Measurements from ENCODE around the gene RAI2.

Gene RAI2

DNA sequence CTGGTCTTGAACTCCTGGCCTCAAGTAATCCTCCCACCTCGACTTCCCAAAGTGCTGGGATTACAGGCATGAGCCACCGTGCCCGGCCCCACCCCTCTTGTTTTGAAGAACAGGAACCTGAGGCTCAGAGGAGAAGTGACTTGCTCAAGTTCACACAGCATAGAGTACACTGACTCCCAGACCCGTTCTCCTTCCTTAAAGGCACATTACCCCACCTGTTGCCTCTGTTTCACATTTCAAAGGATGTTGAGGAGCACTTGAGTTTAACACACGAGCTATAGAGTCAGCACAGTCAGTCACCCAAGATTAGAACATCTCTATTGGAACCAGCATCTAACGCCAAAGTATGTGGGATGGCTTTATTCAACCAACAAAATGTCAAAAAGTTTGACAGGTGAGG lies 51.1 kb downstream of the RAI2 start:
- H2AFZ ChIP-seq (ENCODE audit: low read depth, low read length): no peak overlapping the region
- H4K20me1 ChIP-seq (ENCODE audit: insufficient read depth, low read length): no peaks in the 10 kb centered on the region
- H3K36me3 ChIP-seq (replicated peaks; ENCODE audit: low read depth, low read length): no peaks in the 10 kb centered on the region
- H3K27me3 ChIP-seq (ENCODE audit: low read depth, low read length): no peaks in the 10 kb centered on the region
- H3K4me1 ChIP-seq (ENCODE audit: low read length): no peaks in the 10 kb centered on the region
- TF ChIP-seq EZH2phosphoT487 (IDR thresholded peaks at IDR 0.05; ENCODE audit: low read depth): no peak
- TF ChIP-seq, protein P1, sequence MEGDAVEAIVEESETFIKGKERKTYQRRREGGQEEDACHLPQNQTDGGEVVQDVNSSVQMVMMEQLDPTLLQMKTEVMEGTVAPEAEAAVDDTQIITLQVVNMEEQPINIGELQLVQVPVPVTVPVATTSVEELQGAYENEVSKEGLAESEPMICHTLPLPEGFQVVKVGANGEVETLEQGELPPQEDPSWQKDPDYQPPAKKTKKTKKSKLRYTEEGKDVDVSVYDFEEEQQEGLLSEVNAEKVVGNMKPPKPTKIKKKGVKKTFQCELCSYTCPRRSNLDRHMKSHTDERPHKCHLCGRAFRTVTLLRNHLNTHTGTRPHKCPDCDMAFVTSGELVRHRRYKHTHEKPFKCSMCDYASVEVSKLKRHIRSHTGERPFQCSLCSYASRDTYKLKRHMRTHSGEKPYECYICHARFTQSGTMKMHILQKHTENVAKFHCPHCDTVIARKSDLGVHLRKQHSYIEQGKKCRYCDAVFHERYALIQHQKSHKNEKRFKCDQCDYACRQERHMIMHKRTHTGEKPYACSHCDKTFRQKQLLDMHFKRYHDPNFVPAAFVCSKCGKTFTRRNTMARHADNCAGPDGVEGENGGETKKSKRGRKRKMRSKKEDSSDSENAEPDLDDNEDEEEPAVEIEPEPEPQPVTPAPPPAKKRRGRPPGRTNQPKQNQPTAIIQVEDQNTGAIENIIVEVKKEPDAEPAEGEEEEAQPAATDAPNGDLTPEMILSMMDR (IDR thresholded peaks at IDR 0.05; ENCODE audit: low read depth, low read length): no peak
- no peaks in the 10 kb centered on the region for H3K79me2 ChIP-seq (ENCODE audit: low read length)
- no peak overlapping the region for H3K9ac ChIP-seq (ENCODE audit: low read length)
- H3K4me2 ChIP-seq (ENCODE audit: low read length): no peak overlapping the region
- no peaks in the 10 kb centered on the region for H3K9me3 ChIP-seq (ENCODE audit: insufficient read depth, low read length)
- no peak overlapping the region for H3K4me3 ChIP-seq (ENCODE audit: low read length)
- no peak overlapping the region for H3K27ac ChIP-seq (ENCODE audit: low read length)

- no peaks in the 10 kb centered on the region for H3K79me2 ChIP-seq (ENCODE audit: low read length)
- no peaks in the 10 kb centered on the region for H4K20me1 ChIP-seq (ENCODE audit: insufficient read depth, low read length)
- H3K9ac ChIP-seq (ENCODE audit: low read length): no peak overlapping the region
- H3K36me3 ChIP-seq (replicated peaks; ENCODE audit: low read depth, low read length): no peaks in the 10 kb centered on the region
- TF ChIP-seq, protein P1 (IDR thresholded peaks at IDR 0.05; ENCODE audit: low read depth, low read length): no peak
- no peak for TF ChIP-seq EZH2phosphoT487 (IDR thresholded peaks at IDR 0.05; ENCODE audit: low read depth)
- H2AFZ ChIP-seq (ENCODE audit: low read depth, low read length): no peak overlapping the region
- no peak overlapping the region for H3K4me2 ChIP-seq (ENCODE audit: low read length)
- H3K27me3 ChIP-seq (ENCODE audit: low read depth, low read length): no peaks in the 10 kb centered on the region
- H3K4me1 ChIP-seq (ENCODE audit: low read length): no peaks in the 10 kb centered on the region
- no peak overlapping the region for H3K27ac ChIP-seq (ENCODE audit: low read length)
- no peak overlapping the region for H3K4me3 ChIP-seq (ENCODE audit: low read length)
- no peaks in the 10 kb centered on the region for H3K9me3 ChIP-seq (ENCODE audit: insufficient read depth, low read length)
These were observed 51.8 kb downstream of the RAI2 start for GRCh38 chrX:17809273-17809672.

GRCh38 chrX:17805120-17805519 lies 56.0 kb downstream of the RAI2 start:
- Histone ChIP-seq H3K4me1 (ENCODE audit: low read length) (no peaks in the 10 kb centered on the region), H2AFZ (ENCODE audit: low read depth, low read length) (no peak overlapping the region), H3K27me3 (ENCODE audit: low read depth, low read length) (no peaks in the 10 kb centered on the region), H3K4me2 (ENCODE audit: low read length) (no peak overlapping the region), H3K36me3 (replicated peaks; ENCODE audit: low read depth, low read length) (no peaks in the 10 kb centered on the region), H3K9me3 (ENCODE audit: insufficient read depth, low read length) (no peaks in the 10 kb centered on the region), H4K20me1 (ENCODE audit: insufficient read depth, low read length) (no peaks in the 10 kb centered on the region), H3K79me2 (ENCODE audit: low read length) (no peaks in the 10 kb centered on the region), H3K27ac (ENCODE audit: low read length) (no peak overlapping the region), H3K4me3 (ENCODE audit: low read length) (no peak overlapping the region), H3K9ac (ENCODE audit: low read length) (no peak overlapping the region)
- TF ChIP-seq, protein P1 (IDR thresholded peaks at IDR 0.05; ENCODE audit: low read depth, low read length): no peak
- TF ChIP-seq EZH2phosphoT487 (IDR thresholded peaks at IDR 0.05; ENCODE audit: low read depth): no peak

DNA sequence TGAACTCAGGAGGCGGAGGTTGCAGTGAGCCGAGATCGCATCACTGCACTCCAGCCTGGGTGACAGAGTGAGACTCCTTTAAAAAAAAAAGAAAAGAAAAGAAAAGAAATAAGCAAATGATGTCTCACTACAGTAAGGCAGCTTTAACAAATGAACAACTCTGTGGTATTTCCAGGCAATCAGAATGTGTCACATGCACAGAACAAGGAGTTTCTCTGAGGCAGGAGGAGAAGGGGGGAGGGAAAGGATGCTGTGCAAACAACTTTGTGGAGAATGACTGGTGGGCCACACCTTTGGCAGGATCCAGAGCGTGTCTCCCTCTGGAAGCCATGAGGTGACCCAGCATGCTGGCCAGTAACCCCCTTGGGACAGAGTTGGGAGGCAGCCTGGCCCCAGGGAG lies 57.6 kb downstream of the RAI2 start:
- Histone ChIP-seq H4K20me1 (ENCODE audit: insufficient read depth, low read length) (no peaks in the 10 kb centered on the region), H3K9ac (ENCODE audit: low read length) (no peak overlapping the region), H3K4me1 (ENCODE audit: low read length) (no peaks in the 10 kb centered on the region), H3K79me2 (ENCODE audit: low read length) (no peaks in the 10 kb centered on the region), H3K27me3 (ENCODE audit: low read depth, low read length) (no peaks in the 10 kb centered on the region), H3K36me3 (replicated peaks; ENCODE audit: low read depth, low read length) (no peaks in the 10 kb centered on the region), H3K9me3 (ENCODE audit: insufficient read depth, low read length) (no peaks in the 10 kb centered on the region), H2AFZ (ENCODE audit: low read depth, low read length) (no peak overlapping the region), H3K27ac (ENCODE audit: low read length) (no peak overlapping the region), H3K4me3 (ENCODE audit: low read length) (no peak overlapping the region), H3K4me2 (ENCODE audit: low read length) (no peak overlapping the region)
- TF ChIP-seq, protein P1 (IDR thresholded peaks at IDR 0.05; ENCODE audit: low read depth, low read length): no peak
- TF ChIP-seq EZH2phosphoT487 (IDR thresholded peaks at IDR 0.05; ENCODE audit: low read depth): no peak
